Activated CD8-positive, alpha-beta memory T cell treated with anti-CD3 and anti-CD28 coated beads for 1 hour (primary cell): ENCODE measurements around the gene PRUNE1.

Experiments used
- DNase-seq, 2 donors: peaks; one replicate each; pipeline ENCODE4 v3.0.0-alpha.2; 2020; ENCODE audit warnings: low read depth in 1 of 2; ENCODE audit errors: extremely low read depth in 1 of 2

Gene PRUNE1

GRCh38 chr1:151048645-151049032, 40.4 kb downstream of the PRUNE1 start:
- no peak for DNase-seq

- DNase-seq: no peak
Measured at GRCh38 chr1:151049458-151049857, 41.2 kb downstream of the PRUNE1 start.

GRCh38 chr1:151050051-151050688, 41.9 kb downstream of the PRUNE1 start:
- DNase-seq: no peak

- no peak for DNase-seq
Measured at GRCh38 chr1:151051356-151052009, 43.2 kb downstream of the PRUNE1 start.

- DNase-seq: no peak
Measured at GRCh38 chr1:151054971-151055547, 46.8 kb downstream of the PRUNE1 start.

- no peak for DNase-seq
Measured at GRCh38 chr1:151055581-151055980, 47.3 kb downstream of the PRUNE1 start.

- DNase-seq: no peak
Measured at GRCh38 chr1:151056149-151056548, 47.9 kb downstream of the PRUNE1 start.

- DNase-seq: no peak
Measured at GRCh38 chr1:151058692-151059091, 50.4 kb downstream of the PRUNE1 start.

- peak; percentile 53 to 72 for DNase-seq
Measured at GRCh38 chr1:151059109-151060006, 51.1 kb downstream of the PRUNE1 start, which contains the start of gene CDC42SE1. CDC42SE1 (minus strand) TSS chr1:151059622; CDS start chr1:151055730, 3,892 bp downstream.

GRCh38 chr1:151060007-151060656, 51.9 kb downstream of the PRUNE1 start, which contains the start of gene MLLT11:
MLLT11 (plus strand) TSS chr1:151060397; CDS start chr1:151067225, 6,828 bp downstream.
- DNase-seq: no peak

GRCh38 chr1:151060657-151061421, 52.6 kb downstream of the PRUNE1 start:
- no peak for DNase-seq

GRCh38 chr1:151061704-151062103, 53.5 kb downstream of the PRUNE1 start:
- DNase-seq: no peak

- no peak for DNase-seq
Measured at GRCh38 chr1:151062741-151063371, 54.6 kb downstream of the PRUNE1 start.

- no peak for DNase-seq
Measured at GRCh38 chr1:151065089-151065645, 56.9 kb downstream of the PRUNE1 start.

- no peak for DNase-seq
Measured at GRCh38 chr1:151067185-151067584, 58.9 kb downstream of the PRUNE1 start.

GRCh38 chr1:151069103-151069486, 60.8 kb downstream of the PRUNE1 start:
- DNase-seq: no peak

GRCh38 chr1:151070474-151071276, 62.4 kb downstream of the PRUNE1 start, which contains the start of gene GABPB2:
GABPB2 (plus strand) TSS chr1:151070761; CDS start chr1:151088190, 17,429 bp downstream.
- DNase-seq: peak; percentile 78 to 80

- no peak for DNase-seq
Measured at GRCh38 chr1:151072224-151072623, 64.0 kb downstream of the PRUNE1 start.
